ENCODE data around the gene ABCC8. TPM values are rescaled to one million over a fixed set of nuclear protein-coding genes. Genes with fewer than 3 reads are reported as not detected.

The ABCC8 gene
- total RNA-seq, 1 experiment from 2014 or later = not detected

GRCh38 chr11:17516551-17517150, 40.0 kb upstream of the ABCC8 start:
- Histone ChIP-seq H3K4me2 (no peak overlapping the region), H3K4me3 (no peak overlapping the region), H3K79me2 (ENCODE audit: low read depth) (no peaks in the 10 kb centered on the region), H4K20me1 (ENCODE audit: insufficient read depth) (no peaks in the 10 kb centered on the region), H3K9me3 (ENCODE audit: insufficient read depth, low read depth) (no peaks in the 10 kb centered on the region), H2AFZ (no peak overlapping the region), H3K4me1 (replicated peaks; ENCODE audit: insufficient read depth) (no peaks in the 10 kb centered on the region), H3K9me2 (ENCODE audit: insufficient read depth) (no peaks in the 10 kb centered on the region), H3K27me3 (ENCODE audit: insufficient read depth, low read depth) (peaks cover 50% of the 10 kb centered on the region), H3K36me3 (ENCODE audit: low read depth) (no peaks in the 10 kb centered on the region), H3K27ac (no peak overlapping the region), H3F3A (ENCODE audit: insufficient read depth, low read depth) (no peaks in the 10 kb centered on the region)
- TF ChIP-seq EZH2 (IDR thresholded peaks at IDR 0.05; ENCODE audit: low read depth) = no peak
- TF ChIP-seq, protein P1, sequence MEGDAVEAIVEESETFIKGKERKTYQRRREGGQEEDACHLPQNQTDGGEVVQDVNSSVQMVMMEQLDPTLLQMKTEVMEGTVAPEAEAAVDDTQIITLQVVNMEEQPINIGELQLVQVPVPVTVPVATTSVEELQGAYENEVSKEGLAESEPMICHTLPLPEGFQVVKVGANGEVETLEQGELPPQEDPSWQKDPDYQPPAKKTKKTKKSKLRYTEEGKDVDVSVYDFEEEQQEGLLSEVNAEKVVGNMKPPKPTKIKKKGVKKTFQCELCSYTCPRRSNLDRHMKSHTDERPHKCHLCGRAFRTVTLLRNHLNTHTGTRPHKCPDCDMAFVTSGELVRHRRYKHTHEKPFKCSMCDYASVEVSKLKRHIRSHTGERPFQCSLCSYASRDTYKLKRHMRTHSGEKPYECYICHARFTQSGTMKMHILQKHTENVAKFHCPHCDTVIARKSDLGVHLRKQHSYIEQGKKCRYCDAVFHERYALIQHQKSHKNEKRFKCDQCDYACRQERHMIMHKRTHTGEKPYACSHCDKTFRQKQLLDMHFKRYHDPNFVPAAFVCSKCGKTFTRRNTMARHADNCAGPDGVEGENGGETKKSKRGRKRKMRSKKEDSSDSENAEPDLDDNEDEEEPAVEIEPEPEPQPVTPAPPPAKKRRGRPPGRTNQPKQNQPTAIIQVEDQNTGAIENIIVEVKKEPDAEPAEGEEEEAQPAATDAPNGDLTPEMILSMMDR (conservative IDR thresholded peaks at IDR 0.05) = no peak
- DNase-seq = no peak
- no TSS peak for BruUV-seq (replicated peaks)
- ChIA-PET POLR2A (ENCODE audit: unreplicated experiment) (no interaction called here), CTCF (no interaction called here)
- intact Hi-C loops (cut with micrococcal nuclease; ENCODE audit: unreplicated experiment) = no loop called here

- no peaks in the 10 kb centered on the region for H3K9me2 ChIP-seq (ENCODE audit: insufficient read depth)
- H3K79me2 ChIP-seq (ENCODE audit: low read depth) = no peaks in the 10 kb centered on the region
- no peaks in the 10 kb centered on the region for H3K4me1 ChIP-seq (replicated peaks; ENCODE audit: insufficient read depth)
- no peak overlapping the region for H3K4me3 ChIP-seq
- H2AFZ ChIP-seq = no peak overlapping the region
- no peaks in the 10 kb centered on the region for H3K36me3 ChIP-seq (ENCODE audit: low read depth)
- no peak overlapping the region for H3K27ac ChIP-seq
- H3K9me3 ChIP-seq (ENCODE audit: insufficient read depth, low read depth) = no peaks in the 10 kb centered on the region
- BruUV-seq (replicated peaks) = no TSS peak
- H4K20me1 ChIP-seq (ENCODE audit: insufficient read depth) = no peaks in the 10 kb centered on the region
- TF ChIP-seq EZH2 (IDR thresholded peaks at IDR 0.05; ENCODE audit: low read depth) = no peak
- TF ChIP-seq, protein P1 (conservative IDR thresholded peaks at IDR 0.05) = no peak
- H3K4me2 ChIP-seq = no peak overlapping the region
- H3F3A ChIP-seq (ENCODE audit: insufficient read depth, low read depth) = no peaks in the 10 kb centered on the region
- peaks cover 60% of the 10 kb centered on the region for H3K27me3 ChIP-seq (ENCODE audit: insufficient read depth, low read depth)
- no peak for DNase-seq
- ChIA-PET CTCF (no interaction called here), POLR2A (ENCODE audit: unreplicated experiment) (no interaction called here)
- intact Hi-C loops (cut with micrococcal nuclease; ENCODE audit: unreplicated experiment) = no loop called here
Observed at GRCh38 chr11:17515443-17516176, 39.0 kb upstream of the ABCC8 start.

DNA sequence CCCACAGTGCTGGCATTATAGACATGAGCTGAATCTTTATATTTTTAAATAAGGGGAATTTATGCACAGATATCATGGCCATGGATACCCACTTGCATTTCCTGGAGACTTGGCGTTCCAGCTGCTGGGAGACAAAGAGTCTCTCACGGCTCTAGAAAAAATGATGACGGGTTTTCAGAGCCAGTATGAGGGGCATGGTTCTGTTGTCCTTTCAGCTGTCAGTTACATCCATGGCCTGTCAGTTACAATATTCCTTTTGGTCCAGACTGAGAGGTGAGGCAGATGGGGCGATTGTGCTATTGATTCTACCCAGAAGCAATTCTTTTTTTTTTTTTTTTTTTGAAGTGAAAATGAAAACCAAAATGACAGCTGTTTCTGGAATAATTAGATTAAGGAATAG, 37.8 kb upstream of the ABCC8 start:
- no peak for DNase-seq
- Histone ChIP-seq H3K36me3 (ENCODE audit: low read depth) (no peaks in the 10 kb centered on the region), H3K9me2 (ENCODE audit: insufficient read depth) (no peaks in the 10 kb centered on the region), H3K79me2 (ENCODE audit: low read depth) (no peaks in the 10 kb centered on the region), H3K4me3 (no peak overlapping the region), H4K20me1 (ENCODE audit: insufficient read depth) (no peaks in the 10 kb centered on the region), H2AFZ (no peak overlapping the region), H3K4me1 (replicated peaks; ENCODE audit: insufficient read depth) (no peaks in the 10 kb centered on the region), H3K9me3 (ENCODE audit: insufficient read depth, low read depth) (no peaks in the 10 kb centered on the region), H3K27me3 (ENCODE audit: insufficient read depth, low read depth) (peaks cover 65% of the 10 kb centered on the region), H3K27ac (no peak overlapping the region), H3F3A (ENCODE audit: insufficient read depth, low read depth) (no peaks in the 10 kb centered on the region), H3K4me2 (no peak overlapping the region)
- POLR2A ChIA-PET (ENCODE audit: unreplicated experiment) = no interaction called here
- intact Hi-C loops (cut with micrococcal nuclease; ENCODE audit: unreplicated experiment) = no loop called here
- TF ChIP-seq EZH2 (IDR thresholded peaks at IDR 0.05; ENCODE audit: low read depth) = no peak
- TF ChIP-seq, protein P1 (conservative IDR thresholded peaks at IDR 0.05) = no peak
- no TSS peak for BruUV-seq (replicated peaks)
- CTCF ChIA-PET = no interaction called here
